Measurements from ENCODE around the gene GDI2. TPM values are rescaled to one million over a fixed set of nuclear protein-coding genes. Genes with fewer than 3 reads are reported as not detected.

The GDI2 gene
- total and polyA plus RNA-seq, 10 donors: 100 to 272 (median 198) TPM

DNA sequence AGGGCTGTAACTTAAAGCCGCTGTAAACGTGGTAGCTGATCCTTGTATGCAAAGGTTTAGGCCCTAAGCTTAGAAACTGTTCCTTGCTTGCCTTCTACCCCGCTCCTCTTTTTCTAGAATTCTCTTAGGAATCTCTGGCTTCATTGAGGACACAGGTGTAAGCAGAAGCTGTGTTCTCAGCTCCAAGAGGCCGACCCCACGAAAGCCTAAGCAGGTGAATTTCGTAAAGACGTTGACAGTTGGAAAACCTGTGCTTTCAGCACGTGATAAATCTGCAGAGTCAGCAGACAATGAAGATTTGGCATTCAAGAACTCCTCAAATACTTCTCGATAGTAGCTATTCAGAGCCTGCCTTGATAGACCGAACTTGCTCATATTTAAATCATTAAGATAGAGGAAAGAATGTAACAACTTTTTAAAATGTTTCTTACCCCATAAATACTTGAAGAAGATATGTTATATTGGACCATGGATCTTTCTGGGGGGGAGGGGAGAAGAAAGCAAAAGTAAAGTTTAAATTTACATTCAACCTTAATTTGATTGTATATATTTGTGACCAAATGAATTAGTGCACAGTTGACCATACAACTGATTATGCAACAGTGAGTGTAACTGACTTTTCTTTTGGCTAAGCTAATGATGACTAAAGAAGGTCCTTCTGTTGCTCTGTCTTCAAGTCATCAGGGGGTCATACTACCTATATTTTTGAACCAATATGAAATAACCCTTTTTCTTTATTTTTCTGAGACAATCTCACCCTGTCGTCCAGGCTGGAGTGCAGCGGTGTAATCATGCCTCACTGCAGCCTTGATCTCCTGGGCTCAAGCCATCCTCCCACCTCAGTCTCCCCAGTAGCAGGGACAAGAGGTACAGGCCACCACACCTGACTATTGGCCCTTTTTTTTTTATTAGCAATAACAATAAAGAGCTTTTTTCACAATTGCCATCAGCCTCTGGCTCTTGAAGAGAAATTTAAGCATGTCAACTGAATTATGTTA is 1.2 kb upstream of the GDI2 start:
- 20 to 26% (median 23%) methylated on average over 12 of the region's 12 CpGs for WGBS, 5 donors
- intact Hi-C loops (cut with DNase I; ENCODE audit: low total_unique reads): loop anchor here (10.0 kb wide), 2 partner anchors 60 to 130 kb away; partner anchors contain the start of gene TASOR2
- DNase-seq: peak; percentile 42
- TF ChIP-seq, protein P1, sequence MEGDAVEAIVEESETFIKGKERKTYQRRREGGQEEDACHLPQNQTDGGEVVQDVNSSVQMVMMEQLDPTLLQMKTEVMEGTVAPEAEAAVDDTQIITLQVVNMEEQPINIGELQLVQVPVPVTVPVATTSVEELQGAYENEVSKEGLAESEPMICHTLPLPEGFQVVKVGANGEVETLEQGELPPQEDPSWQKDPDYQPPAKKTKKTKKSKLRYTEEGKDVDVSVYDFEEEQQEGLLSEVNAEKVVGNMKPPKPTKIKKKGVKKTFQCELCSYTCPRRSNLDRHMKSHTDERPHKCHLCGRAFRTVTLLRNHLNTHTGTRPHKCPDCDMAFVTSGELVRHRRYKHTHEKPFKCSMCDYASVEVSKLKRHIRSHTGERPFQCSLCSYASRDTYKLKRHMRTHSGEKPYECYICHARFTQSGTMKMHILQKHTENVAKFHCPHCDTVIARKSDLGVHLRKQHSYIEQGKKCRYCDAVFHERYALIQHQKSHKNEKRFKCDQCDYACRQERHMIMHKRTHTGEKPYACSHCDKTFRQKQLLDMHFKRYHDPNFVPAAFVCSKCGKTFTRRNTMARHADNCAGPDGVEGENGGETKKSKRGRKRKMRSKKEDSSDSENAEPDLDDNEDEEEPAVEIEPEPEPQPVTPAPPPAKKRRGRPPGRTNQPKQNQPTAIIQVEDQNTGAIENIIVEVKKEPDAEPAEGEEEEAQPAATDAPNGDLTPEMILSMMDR (IDR thresholded peaks at IDR 0.05 in 8 of 11, conservative IDR thresholded peaks at IDR 0.05 in 3 of 11): no peak
- no peak for TF ChIP-seq POLR2A (IDR thresholded peaks at IDR 0.05)
- TF ChIP-seq POLR2AphosphoS5 (IDR thresholded peaks at IDR 0.05): no peak
- peak overlapping the region; percentile 82 to 95 (median 90) for H3K4me3 ChIP-seq
- peaks cover 27 to 88% (median 73%) of the 10 kb centered on the region in 6 donors for H3K4me1 ChIP-seq
- H3K27me3 ChIP-seq (replicated peaks in 1 of 7): no peaks in the 10 kb centered on the region
- no peaks in the 10 kb centered on the region for H3K36me3 ChIP-seq
- no peaks in the 10 kb centered on the region for H3K9me3 ChIP-seq
- peak overlapping the region; percentile 95 to 99 (median 98) for H3K27ac ChIP-seq

DNA sequence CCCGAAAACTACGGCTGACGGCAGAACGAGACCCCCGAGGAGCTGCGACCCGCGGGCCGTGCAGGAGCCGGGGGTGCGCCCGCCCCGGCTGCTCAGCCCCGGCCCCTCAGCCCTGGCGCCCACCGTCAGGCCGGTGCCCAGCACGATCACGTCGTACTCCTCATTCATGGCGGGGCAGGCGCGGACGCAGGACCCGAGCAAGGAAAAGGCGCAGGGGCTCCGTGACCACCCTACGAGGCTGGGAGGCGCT is 218 bp downstream of the GDI2 start:
- no peak for DNase-seq
- intact Hi-C loops (cut with DNase I; ENCODE audit: low total_unique reads): loop anchor here (10.0 kb wide), 2 partner anchors 62 to 128 kb away; partner anchors contain the start of gene TASOR2
- Histone ChIP-seq H3K4me3 (peak overlapping the region; percentile 82 to 95 (median 90)), H3K27me3 (replicated peaks in 1 of 7) (no peaks in the 10 kb centered on the region), H3K36me3 (peaks cover 0 to 5% (median 0%) of the 10 kb centered on the region in 6 donors), H3K27ac (peak overlapping the region; percentile 95 to 99 (median 98)), H3K9me3 (no peaks in the 10 kb centered on the region), H3K4me1 (peaks cover 34 to 88% (median 74%) of the 10 kb centered on the region in 6 donors)
- TF ChIP-seq, protein P1 (IDR thresholded peaks at IDR 0.05 in 8 of 11, conservative IDR thresholded peaks at IDR 0.05 in 3 of 11): no peak
- TF ChIP-seq POLR2A (IDR thresholded peaks at IDR 0.05) (peak in 1 of 3 donors; percentile 78), POLR2AphosphoS5 (IDR thresholded peaks at IDR 0.05) (peak in 1 of 3 donors; percentile 98)
- 0 to 1% (median 0%) methylated on average over 18 to 29 of the region's 29 CpGs for WGBS, 5 donors

DNA sequence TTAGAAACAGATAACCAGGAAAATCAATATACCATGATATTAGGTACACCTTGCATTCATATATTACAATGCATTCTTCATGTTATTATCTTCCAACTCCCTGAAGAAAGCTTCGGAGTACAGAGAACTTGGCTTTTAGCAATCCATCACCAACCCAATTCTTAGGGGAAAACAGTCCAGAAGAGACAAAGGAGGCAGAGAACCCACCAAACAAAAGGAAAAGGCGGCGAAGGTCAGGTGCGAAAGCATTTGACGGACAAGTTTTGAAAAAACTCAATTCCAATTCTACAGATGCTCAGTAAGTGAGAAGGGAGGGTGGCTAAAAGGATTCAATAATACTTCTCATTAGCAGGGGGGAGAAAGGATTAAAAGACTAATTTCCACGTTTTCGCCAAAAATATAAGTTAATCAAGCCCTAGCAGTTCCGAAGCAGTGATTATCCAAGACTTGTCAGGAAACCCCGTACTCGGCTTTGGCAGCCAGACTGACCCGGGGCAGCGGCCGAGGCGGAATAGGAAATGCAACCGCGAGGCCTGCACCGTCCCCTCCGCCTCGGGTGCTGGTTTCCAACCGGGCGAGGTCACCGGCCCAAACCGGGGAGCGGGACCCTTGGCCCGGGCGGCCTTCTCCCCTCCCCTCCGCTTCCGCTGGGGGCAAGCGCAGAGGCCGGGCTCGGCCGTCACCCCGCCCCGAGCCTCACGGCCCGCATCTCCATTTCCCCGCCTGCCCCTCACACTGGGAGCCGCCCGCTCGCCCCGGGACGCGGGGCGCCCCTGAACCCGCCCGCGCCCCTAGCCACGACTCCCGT is 747 bp downstream of the GDI2 start:
- Histone ChIP-seq H3K27ac (peak overlapping the region; percentile 95 to 99 (median 98)), H3K9me3 (no peaks in the 10 kb centered on the region), H3K4me1 (peaks cover 34 to 88% (median 74%) of the 10 kb centered on the region in 6 donors), H3K4me3 (peak overlapping the region; percentile 82 to 95 (median 90)), H3K36me3 (peaks cover 0 to 10% (median 0%) of the 10 kb centered on the region in 6 donors), H3K27me3 (replicated peaks in 1 of 7) (no peaks in the 10 kb centered on the region)
- WGBS, 5 donors: 0 to 1% (median 1%) methylated on average over 32 to 49 of the region's 49 CpGs
- intact Hi-C loops (cut with DNase I; ENCODE audit: low total_unique reads): loop anchor here (10.0 kb wide), 2 partner anchors 62 to 128 kb away; partner anchors contain the start of gene TASOR2
- no peak for TF ChIP-seq POLR2AphosphoS5 (IDR thresholded peaks at IDR 0.05)
- TF ChIP-seq, protein P1 (IDR thresholded peaks at IDR 0.05 in 8 of 11, conservative IDR thresholded peaks at IDR 0.05 in 3 of 11): peak in 1 of 11 experiments; percentile 19
- peak in 1 of 3 donors; percentile 4 for TF ChIP-seq POLR2A (IDR thresholded peaks at IDR 0.05)
- peak; percentile 93 for DNase-seq

Measured in spleen (tissue), 11 donors.